HG03565 (cell line): Measurements from ENCODE around the gene CES4A.
"Not testable (repeated sequence)": the region's sequence is repeated elsewhere in the genome, so short reads cannot be mapped to it uniquely, and the experiment has no call there.

Source experiments
- ATAC-seq: cut with Tn5 transposase; IDR thresholded peaks from one replicate; pipeline ENCODE4 v1.9.1; 2021; ENCODE audit warnings: mild to moderate bottlenecking, moderate library complexity; ENCODE audit not compliant: unreplicated experiment

Gene CES4A

DNA sequence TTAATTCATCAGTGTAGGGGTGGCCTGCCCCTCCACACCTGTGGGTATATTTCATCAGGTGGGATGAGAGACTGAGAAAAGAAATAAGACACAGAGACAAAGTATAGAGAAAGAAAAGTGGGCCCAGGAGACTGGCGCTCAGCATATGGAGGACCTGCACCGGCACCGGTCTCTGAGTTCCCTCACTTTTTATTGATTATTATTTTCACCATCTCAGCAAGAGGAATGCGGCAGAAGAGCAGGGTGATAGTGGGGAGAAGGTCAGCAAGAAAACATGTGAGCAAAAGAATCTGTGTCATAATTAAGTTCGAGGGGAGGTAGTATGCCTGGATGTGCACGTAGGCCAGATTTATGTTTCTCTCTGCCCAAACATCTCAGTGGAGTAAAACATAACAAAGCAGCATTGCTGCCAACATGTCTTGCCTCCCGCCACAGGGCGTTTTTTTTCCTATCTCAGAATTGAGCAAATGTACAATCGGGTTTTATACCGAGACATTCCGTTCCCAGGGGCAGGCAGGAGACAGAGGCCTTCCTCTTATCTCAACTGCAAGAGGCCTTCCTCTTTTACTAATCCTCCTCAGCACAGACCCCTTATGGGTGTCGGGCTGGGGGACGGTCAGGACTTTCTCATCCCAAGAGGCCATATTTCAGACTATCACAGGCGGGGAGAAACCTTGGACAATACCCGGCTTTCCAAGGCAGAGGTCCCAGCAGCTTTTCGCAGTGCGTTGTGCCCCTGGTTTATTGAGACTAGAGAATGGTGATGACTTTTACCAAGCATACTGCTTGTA lies 32.8 kb upstream of the CES4A start:
- not testable (repeated sequence) for ATAC-seq

DNA sequence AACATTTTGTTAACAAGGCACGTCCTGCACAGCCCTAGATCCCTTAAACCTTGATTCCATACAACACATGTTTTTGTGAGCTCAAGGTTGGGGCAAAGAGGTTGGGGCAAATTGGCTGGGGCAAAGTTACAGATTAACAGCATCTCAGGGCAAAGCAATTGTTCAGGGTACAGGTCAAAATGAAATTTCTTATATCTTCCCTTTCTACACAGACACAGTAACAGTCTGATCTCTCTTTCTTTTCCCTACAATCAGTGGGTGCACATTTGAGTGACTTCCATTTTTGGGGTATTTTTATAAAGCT lies 32.3 kb upstream of the CES4A start:
- not testable (repeated sequence) for ATAC-seq

DNA sequence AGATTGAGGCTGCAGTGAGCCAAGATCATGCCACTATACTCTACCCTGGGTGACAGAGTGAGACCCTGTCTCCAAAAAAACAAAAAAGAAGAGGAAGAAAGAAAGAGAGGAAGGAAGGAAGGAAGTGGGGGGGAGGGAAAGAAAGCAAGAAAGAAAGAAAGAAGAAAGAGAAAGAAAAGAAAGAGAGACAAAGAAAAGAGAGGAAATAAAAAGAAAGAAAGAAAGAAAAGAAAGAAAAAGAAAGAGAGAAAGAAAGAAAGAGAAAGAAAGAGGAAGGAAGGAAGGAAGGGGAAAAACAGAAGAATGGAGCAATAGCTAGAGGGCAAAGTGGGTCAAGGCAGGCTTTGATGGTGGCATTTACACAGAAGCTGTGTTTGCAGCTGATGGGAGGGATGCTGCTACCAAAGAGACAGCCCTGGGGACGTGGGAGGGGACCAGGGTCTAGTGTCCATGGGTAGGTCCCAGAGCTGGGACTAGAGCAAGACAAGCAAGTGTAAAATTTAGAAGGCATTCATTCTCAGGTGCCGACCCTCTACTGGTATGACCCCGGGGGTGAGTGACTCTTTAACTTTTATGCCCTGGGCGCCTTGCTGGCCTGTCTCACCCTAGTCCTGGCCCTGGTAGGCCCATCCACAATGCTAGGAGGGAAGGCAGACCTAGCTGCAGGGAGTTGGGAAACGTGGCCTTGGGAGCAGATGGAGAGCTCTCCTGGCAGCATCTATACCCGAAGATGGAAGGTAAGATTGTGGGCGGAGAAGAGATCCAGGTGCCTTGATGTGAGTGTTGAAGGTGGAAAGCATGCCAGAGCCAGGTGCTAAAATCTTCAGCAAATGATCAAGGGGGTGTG lies 29.3 kb upstream of the CES4A start:
- no peak for ATAC-seq

DNA sequence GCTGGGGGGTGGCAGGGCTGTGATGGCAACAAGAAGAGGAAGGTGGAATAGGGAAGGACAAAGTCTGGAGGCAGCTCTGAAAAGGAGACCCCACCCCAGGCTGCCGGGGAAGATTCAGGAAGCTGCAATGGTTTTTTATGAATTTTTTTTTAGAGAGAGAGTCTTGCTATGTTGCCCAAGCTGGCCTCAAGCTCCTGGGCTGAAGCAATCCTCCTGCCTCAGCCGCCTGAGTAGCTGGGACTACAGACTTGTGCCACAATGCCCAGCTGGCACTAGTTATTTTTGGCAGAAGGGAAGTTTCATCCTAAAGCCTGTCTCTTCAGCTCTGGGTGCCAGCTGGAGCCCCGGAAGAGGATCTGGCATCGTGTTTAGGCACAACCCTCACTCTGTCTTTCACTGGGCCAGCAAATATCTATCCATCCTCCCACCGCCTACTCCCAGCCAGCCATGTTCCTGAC lies 28.7 kb upstream of the CES4A start:
- ATAC-seq = no peak

DNA sequence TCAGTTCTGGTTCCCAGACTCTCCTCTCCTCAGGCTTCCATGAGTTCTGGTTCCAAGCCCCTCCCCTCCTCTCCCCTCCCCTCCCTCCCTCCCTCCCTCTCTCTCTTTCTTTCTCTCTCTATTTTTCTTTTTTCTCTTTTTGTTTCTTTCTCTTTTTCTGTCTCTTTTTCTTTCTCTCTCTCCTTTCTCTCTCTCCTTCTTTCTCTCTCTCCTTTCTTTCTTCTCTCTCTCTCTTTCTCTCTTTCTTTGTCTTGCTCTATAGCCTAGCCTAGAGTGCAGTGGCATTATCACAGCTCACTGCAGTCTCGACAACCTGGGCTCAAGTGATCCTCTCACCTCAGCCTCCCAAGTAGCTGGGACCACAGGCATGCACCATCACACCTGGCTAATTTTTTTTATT lies 28.1 kb upstream of the CES4A start:
- no peak for ATAC-seq

DNA sequence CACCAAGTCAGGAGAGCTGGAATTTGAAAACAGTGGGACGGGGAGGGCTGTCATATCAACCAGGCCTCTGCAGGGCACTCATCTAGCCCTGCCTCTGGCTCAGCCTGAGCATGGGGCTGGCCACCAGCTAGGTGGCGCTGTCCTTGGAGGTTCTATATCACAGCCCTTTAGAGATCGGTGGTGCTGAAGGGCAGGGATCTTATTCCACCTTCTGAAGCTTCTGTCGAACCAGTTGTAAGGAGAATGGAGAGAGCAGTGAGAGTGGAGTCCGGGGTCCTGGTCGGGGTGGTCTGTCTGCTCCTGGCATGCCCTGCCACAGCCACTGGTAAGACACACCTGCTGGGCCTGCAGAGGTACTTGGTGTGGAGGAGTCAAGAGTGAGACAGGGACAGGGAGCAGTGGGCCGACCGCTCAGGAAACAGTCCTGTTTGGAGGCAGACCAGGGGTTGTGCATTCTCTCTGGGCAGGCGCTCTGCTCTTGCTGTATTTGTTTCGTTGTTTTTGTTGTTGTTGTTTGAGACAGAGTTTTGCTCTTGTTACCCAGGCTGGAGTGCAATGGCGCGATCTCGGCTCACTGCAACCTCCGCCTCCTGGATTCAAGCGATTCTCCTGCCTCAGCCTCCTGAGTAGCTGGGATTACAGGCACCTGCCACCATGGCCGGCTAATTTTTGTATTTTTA lies 27.2 kb upstream of the CES4A start, which contains the start of gene CES3:
Gene CES3 (plus strand): TSS at position 202 of the 680 bp plus-strand sequence. CDS start 42 bp downstream, at position 244.
- ATAC-seq = no peak

DNA sequence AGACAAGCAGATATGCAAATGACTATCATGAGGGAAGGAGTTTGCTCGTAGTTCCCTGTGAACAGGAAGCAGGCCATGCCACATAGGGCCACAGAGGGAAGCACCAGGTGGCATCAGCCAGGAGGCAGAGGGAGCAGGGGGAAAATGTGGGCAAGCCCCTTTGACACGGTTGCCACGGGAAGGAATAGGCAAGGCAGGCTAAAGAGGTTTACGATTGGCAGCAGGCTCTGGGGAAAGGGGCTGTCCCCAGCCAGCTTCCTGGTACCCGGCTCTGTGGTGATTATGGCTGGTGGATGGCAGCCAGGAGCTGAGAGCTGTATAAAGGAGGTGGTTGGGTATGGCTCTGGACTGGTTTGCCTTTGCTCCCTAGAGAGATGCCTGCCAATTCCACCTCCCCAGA lies 26.5 kb upstream of the CES4A start:
- no peak for ATAC-seq

DNA sequence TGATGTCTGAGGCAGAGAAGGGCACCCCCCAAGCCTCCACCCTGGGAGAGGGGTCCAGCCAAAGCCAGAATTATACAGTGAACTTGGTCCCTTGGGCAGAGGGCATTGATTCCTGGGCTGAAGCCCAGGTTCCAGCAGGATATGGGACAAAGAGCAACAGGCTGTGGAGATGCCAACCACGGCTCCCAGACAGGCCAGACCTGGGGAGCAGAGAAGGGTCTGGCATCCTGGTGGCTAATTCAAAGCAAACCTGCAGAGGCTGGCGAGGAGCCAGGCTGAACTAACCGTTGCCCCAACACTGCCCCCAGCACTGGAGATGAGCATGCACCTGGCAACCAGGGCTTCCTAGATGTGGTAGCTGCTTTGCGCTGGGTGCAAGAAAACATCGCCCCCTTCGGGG lies 24.3 kb upstream of the CES4A start:
- no peak for ATAC-seq

DNA sequence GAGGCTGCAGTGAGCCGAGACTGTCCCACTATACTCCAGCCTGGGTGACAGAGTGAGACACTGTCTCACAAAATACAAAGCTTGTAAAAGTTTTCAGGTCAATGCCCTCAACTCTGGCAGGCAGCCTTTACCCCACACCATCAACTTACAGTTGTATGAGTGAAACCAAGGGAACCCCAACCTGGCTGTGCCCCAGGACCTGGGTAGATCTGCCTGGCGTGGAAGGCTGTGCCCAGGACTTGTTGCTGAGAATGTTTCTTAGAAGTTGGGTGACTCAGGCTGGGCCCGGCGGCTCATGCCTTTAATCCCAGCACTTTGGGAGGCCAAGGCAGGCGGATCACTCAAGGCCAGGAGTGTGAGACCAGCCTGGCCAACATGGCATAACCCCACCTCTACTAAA lies 19.5 kb upstream of the CES4A start:
- no peak for ATAC-seq

DNA sequence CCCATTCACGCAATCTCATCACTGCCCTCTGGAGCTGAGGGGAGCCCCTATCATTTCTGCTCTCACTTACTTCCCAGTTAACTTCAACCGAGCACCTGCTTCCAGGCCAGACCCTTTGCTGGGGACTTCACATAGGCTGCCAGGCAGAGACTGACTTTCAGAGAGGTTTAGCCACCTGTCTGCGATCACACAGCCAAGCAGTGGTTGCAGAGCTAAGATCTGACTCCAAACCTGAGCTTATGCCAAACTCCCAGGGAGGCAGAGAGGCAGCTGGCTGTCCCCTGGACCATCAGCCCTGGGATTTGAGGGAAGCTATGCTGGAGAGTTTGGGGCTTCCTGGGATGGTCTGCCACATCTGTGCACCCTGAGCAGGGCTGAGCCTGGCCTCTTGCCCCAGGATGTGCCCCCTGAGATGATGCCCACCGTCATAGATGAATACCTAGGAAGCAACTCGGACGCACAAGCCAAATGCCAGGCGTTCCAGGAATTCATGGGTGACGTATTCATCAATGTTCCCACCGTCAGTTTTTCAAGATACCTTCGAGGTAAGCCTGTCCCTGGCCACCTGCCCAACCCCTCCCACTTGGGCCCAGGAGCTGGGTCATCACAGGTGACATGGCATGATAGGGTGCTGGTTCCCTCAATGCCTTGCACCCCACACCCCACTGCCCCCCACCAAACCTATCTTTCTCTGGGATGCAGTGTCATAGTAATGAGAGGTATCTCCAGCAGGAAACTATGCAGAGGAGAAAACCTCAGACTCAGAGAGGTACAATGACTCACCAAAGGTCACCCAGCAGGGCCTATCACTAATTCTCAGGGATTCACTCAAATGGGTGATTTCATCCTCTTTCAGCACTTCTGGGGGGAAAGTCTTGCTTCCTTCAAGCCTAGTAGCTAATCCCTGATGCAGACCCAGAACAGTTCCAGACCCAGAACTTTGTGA lies 17.3 kb upstream of the CES4A start:
- no peak for ATAC-seq

DNA sequence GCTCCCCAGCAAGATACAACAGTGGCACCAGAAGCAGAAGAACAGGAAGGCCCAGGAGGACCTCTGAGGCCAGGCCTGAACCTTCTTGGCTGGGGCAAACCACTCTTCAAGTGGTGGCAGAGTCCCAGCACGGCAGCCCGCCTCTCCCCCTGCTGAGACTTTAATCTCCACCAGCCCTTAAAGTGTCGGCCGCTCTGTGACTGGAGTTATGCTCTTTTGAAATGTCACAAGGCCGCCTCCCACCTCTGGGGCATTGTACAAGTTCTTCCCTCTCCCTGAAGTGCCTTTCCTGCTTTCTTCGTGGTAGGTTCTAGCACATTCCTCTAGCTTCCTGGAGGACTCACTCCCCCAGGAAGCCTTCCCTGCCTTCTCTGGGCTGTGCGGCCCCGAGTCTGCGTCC lies 15.4 kb upstream of the CES4A start:
- ATAC-seq = no peak

DNA sequence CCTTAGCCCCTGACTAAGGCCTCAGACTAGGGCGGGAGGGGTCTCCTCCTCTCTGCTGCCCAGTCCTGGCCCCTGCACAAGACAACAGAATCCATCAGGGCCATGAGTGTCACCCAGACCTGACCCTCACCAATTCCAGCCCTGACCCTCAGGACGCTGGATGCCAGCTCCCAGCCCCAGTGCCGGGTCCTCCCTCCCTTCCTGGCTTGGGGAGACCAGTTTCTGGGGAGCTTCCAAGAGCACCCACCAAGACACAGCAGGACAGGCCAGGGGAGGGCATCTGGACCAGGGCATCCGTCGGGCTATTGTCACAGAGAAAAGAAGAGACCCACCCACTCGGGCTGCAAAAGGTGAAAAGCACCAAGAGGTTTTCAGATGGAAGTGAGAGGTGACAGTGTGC lies 14.7 kb upstream of the CES4A start:
- ATAC-seq = no peak

DNA sequence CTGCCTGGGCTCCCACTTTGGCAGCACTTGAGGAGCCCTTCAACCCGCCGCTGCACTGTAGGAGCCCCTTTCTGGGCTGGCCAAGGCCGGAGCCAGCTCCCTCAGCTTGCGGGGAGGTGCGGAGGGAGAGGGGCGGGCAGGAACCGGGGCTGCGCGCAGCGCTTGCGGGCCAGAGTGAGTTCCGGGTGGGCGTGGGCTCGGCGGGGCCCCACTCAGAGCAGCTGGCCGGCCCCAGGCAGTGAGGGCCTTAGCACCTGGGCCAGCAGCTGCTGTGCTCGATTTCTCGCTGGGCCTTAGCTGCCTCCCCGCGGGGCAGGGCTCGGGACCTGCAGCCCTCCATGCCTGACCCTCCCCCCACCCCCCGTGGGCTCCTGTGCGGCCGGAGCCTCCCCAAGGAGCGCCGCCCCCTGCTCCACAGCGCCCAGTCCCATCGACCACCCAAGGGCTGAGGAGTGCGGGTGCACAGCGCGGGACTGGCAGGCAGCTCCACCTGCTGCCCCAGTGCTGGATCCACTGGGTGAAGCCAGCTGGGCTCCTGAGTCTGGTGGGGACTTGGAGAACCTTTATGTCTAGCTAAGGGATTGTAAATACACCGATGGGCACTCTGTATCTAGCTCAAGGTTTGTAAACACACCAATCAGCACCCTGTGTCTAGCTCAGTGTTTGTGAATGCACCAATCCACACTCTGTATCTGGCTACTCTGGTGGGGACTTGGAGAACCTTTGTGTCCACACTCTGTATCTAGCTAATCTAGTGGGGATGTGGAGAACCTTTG lies 14.0 kb upstream of the CES4A start:
- ATAC-seq = not testable (repeated sequence)

DNA sequence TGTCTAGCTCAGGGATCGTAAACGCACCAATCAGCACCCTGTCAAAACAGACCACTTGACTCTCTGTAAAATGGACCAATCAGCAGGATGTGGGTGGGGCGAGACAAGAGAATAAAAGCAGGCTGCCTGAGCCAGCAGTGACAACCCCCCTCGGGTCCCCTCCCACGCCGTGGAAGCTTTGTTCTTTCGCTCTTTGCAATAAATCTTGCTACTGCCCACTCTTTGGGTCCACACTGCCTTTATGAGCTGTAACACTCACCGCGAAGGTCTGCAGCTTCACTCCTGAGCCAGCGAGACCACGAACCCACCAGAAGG lies 13.5 kb upstream of the CES4A start:
- ATAC-seq = not testable (repeated sequence)

DNA sequence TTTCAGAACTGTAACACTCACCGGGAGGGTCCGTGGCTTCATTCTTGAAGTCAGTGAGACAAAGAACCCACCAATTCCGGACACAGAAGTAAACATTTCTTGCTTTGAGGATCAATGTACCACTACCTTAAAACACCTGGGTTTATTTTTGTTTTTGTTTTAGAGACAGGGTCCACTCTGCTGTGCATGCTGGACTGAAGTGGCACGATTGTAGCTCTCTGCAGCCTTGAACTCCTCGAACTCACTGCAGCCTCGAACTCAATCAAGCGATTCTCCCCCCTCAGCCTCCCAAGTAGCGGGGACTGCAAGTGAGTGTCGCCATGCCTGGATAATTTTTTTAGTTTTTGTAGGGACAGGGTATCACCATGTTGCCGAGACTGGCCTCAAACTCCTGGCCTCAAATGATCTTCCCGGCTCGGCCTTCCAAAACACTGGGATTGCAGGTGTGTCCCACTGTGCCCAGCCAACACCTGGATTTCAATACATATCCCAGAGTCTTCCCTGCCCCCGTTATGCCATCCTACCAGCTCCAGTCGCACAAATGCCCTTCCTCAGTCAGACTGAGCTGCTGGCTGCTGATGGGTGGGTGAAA lies 13.0 kb upstream of the CES4A start:
- ATAC-seq = no peak

DNA sequence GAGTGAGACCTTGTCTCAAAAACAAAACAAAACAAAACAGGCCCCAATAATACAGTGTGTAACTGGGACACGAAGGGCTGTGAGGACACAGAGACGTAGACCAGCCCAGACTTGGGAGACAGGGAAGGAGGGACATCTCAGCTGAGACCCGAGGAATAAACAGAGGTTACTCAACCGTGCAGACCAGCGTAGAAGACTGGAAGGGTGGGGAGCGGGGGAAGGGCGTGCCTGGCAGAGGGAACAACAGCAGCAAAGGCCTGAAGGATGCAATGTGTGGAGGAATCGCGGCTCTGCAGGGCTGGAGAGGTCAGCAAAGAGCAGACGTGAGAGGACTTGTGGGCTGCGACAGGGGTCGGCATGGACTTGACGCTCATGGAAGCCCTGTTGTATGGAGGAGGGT lies 11.6 kb upstream of the CES4A start:
- ATAC-seq = no peak

DNA sequence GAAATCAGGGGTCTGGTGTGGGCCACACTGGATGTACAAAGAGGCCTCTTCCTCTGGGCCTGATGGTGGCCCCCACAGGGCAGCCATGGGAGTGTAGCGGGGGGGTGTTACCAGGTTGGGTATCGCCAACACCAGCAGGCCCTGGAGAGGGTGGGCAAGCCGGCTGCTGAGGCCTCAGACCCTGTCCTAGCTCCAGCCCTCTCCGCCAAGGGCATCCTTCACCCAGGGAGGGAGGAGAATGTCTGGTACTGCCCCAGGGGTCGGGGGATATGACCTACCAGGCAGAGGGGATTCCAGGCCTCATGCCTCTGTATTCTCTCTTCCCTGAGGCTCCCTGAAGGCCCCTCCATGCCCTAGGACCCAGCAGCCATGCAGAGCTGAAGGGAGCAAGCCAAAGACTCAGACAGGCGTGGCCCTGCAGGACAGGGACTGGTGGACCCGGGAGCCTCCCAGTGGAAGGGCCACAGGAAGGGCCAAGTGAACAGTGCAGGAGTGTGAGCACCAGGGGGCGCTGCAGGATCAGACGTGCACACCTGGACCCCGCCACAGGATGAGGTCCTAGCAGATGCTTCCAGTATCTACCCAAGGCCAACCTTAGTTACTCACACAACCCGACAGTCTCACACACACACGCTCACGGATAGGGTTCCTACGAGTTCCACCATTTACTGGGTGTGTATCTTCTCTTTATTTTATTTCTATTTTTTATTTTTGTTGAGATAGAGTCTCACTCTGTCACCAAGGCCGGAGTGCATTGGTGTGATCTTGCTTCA lies 10.9 kb upstream of the CES4A start:
- ATAC-seq = peak; percentile 59

DNA sequence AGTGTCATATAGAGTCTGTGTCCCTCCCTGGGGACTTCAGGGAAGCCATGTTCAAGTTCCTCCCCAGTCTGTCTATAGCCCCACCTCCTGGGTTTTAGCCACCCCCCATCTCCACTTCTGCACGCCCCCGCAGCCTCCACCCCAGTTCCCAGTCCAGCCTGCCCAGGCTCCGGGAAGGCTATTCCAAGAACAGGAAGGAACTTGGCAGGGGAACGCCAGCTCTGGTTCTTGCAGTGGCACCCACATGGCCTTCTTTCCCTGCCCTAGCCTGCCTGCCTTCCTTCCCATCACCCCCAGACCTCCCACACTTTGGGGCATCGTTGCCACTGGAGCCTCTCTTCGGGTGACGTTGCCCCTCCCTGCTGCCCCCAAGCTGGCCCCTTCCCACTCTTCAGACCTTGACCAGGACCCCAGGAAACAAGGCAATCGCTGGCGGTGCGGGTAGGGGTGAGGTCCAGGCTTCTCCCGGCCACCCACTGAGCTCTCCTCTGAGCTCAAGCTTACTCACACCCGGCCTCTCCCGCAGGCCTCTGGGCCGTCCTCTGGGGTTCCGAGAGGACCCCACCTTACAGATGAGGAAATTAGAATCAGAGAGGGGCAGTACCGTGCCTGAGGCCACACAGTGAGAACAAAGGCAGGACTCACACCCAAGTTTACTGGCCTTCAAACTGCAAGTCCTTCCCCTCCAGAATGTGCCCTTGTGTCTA lies 9.2 kb upstream of the CES4A start:
- no peak for ATAC-seq
